Cerebellar nuclear complex (tissue), 1 donor: Measurements from ENCODE around the gene PTTG1.

Source experiments
- DNase-seq, 2 experiments: peaks; one replicate each; lab custom pipeline; 2025; lab: John Stamatoyannopoulos, UW

Gene PTTG1

GRCh38 chr5:160473681-160474080, 52.0 kb downstream of the PTTG1 start:
- DNase-seq: no peak

- no peak for DNase-seq
These were observed 52.4 kb downstream of the PTTG1 start for GRCh38 chr5:160474084-160474483.

- DNase-seq: no peak
These were observed 54.3 kb downstream of the PTTG1 start for GRCh38 chr5:160475864-160476438.

- DNase-seq: no peak
These were observed 55.8 kb downstream of the PTTG1 start for GRCh38 chr5:160477266-160477970.

GRCh38 chr5:160478163-160478562, 56.5 kb downstream of the PTTG1 start:
- no peak for DNase-seq
